Measurements from ENCODE around the gene PLK2. TPM values are rescaled to one million over a fixed set of nuclear protein-coding genes. Genes with fewer than 3 reads are reported as not detected.
A peak's percentile ranks its signal among the peaks of the same experiment; 100 is the strongest.

The PLK2 gene
- total RNA-seq, 4 donors from 2014 or later, result 18.2 to 61.4 (median 36.4) TPM

- Histone ChIP-seq H3K36me3 (no peaks in the 10 kb centered on the region), H3K27ac (no peak overlapping the region), H3K27me3 (no peaks in the 10 kb centered on the region), H3K4me3 (no peak overlapping the region), H3K9me3 (no peaks in the 10 kb centered on the region), H3K4me1 (no peaks in the 10 kb centered on the region)
- WGBS, 2 donors (ENCODE audit: low coverage in 1 of 2), result 11 to 20% methylated on average over 1 to 2 of the region's 2 CpGs
- TF ChIP-seq POLR2A (IDR thresholded peaks at IDR 0.05), result no peak
- peak; percentile 28 to 54 (median 50) for TF ChIP-seq CTCF (IDR thresholded peaks at IDR 0.05)
- no peak for TF ChIP-seq EP300 (IDR thresholded peaks at IDR 0.05)
- no peak for TF ChIP-seq POLR2AphosphoS5 (IDR thresholded peaks at IDR 0.05)
- no peak for ATAC-seq
Observed at GRCh38 chr5:58498340-58498942, 38.6 kb upstream of the PLK2 start.

GRCh38 chr5:58497921-58498320 is 38.0 kb upstream of the PLK2 start:
- ATAC-seq, result no peak
- H3K27ac ChIP-seq, result no peak overlapping the region
- H3K9me3 ChIP-seq, result no peaks in the 10 kb centered on the region
- H3K27me3 ChIP-seq, result no peaks in the 10 kb centered on the region
- H3K36me3 ChIP-seq, result no peaks in the 10 kb centered on the region
- H3K4me3 ChIP-seq, result no peak overlapping the region
- no peak for TF ChIP-seq EP300 (IDR thresholded peaks at IDR 0.05)
- TF ChIP-seq POLR2A (IDR thresholded peaks at IDR 0.05), result no peak
- no peak for TF ChIP-seq POLR2AphosphoS5 (IDR thresholded peaks at IDR 0.05)
- no peak for TF ChIP-seq CTCF (IDR thresholded peaks at IDR 0.05)
- no peaks in the 10 kb centered on the region for H3K4me1 ChIP-seq

- Histone ChIP-seq H3K9me3 (no peaks in the 10 kb centered on the region), H3K36me3 (no peaks in the 10 kb centered on the region), H3K27ac (no peak overlapping the region), H3K27me3 (no peaks in the 10 kb centered on the region), H3K4me1 (no peaks in the 10 kb centered on the region), H3K4me3 (no peak overlapping the region)
- no peak for ATAC-seq
- TF ChIP-seq EP300 (IDR thresholded peaks at IDR 0.05) (no peak), POLR2AphosphoS5 (IDR thresholded peaks at IDR 0.05) (no peak), POLR2A (IDR thresholded peaks at IDR 0.05) (no peak), CTCF (IDR thresholded peaks at IDR 0.05) (no peak)
- WGBS, 2 donors (ENCODE audit: low coverage in 1 of 2), result 75 to 76% methylated on average over 5 of the region's 5 CpGs
Observed at GRCh38 chr5:58497386-58497785, 37.5 kb upstream of the PLK2 start.

- TF ChIP-seq POLR2AphosphoS5 (IDR thresholded peaks at IDR 0.05), result no peak
- TF ChIP-seq POLR2A (IDR thresholded peaks at IDR 0.05), result no peak
- no peak for TF ChIP-seq EP300 (IDR thresholded peaks at IDR 0.05)
- no peak for TF ChIP-seq CTCF (IDR thresholded peaks at IDR 0.05)
- no peaks in the 10 kb centered on the region for H3K4me1 ChIP-seq
- no peak overlapping the region for H3K4me3 ChIP-seq
- 64 to 70% methylated on average over 3 of the region's 3 CpGs for WGBS, 2 donors (ENCODE audit: low coverage in 1 of 2)
- no peaks in the 10 kb centered on the region for H3K27me3 ChIP-seq
- no peak overlapping the region for H3K27ac ChIP-seq
- H3K36me3 ChIP-seq, result no peaks in the 10 kb centered on the region
- no peaks in the 10 kb centered on the region for H3K9me3 ChIP-seq
- ATAC-seq, result no peak
Observed at GRCh38 chr5:58496488-58496887, 36.6 kb upstream of the PLK2 start.

GRCh38 chr5:58493141-58493540 is 33.3 kb upstream of the PLK2 start:
- no peak for ATAC-seq
- H3K4me1 ChIP-seq, result no peaks in the 10 kb centered on the region
- TF ChIP-seq CTCF (IDR thresholded peaks at IDR 0.05) (no peak), POLR2A (IDR thresholded peaks at IDR 0.05) (no peak), POLR2AphosphoS5 (IDR thresholded peaks at IDR 0.05) (no peak), EP300 (IDR thresholded peaks at IDR 0.05) (no peak)
- H3K27ac ChIP-seq, result no peak overlapping the region
- H3K36me3 ChIP-seq, result no peaks in the 10 kb centered on the region
- no peaks in the 10 kb centered on the region for H3K27me3 ChIP-seq
- H3K4me3 ChIP-seq, result no peak overlapping the region
- H3K9me3 ChIP-seq, result no peaks in the 10 kb centered on the region
